Measurements from ENCODE around the gene KCNQ5.

The KCNQ5 gene

DNA sequence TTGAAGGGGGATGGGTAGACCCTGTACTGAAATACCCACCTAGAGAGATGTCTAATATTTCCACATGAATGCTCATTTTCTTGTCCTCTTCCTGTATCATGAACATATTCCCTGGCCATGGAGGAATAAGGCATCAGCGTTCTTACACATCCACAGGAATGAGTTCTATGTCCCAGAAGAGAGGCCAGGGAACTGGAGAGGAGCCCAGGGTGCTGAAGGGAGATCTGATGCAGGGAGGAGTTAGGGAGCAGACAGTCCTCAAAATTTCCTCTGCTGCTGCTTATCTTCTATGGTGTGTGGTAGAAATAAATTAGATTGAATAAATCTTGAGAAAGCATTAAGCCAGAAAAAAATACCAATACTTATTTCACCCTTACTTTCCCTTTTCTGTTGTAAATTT is 295.0 kb downstream of the KCNQ5 start:
- no peak overlapping the region for H3K4me2 ChIP-seq (ENCODE audit: low read depth, low read length, poor library complexity, severe bottlenecking)
- H3K4me3 ChIP-seq (ENCODE audit: insufficient read depth, low read length, poor library complexity, severe bottlenecking), result no peak overlapping the region
- no peaks in the 10 kb centered on the region for H3K9me3 ChIP-seq (ENCODE audit: insufficient read depth, low read length)
- H3K27ac ChIP-seq (ENCODE audit: low read depth, low read length), result no peak overlapping the region
- 0 out of 2 replicates have a peak, but pooled peaks cover 2% of the 10 kb centered on the region for H4K20me1 ChIP-seq (ENCODE audit: low read depth, low read length)
- H3F3A ChIP-seq (ENCODE audit: insufficient read depth), result no peaks in the 10 kb centered on the region
- no peaks in the 10 kb centered on the region for H3K36me3 ChIP-seq (ENCODE audit: low read length)
- TF ChIP-seq, protein P1, sequence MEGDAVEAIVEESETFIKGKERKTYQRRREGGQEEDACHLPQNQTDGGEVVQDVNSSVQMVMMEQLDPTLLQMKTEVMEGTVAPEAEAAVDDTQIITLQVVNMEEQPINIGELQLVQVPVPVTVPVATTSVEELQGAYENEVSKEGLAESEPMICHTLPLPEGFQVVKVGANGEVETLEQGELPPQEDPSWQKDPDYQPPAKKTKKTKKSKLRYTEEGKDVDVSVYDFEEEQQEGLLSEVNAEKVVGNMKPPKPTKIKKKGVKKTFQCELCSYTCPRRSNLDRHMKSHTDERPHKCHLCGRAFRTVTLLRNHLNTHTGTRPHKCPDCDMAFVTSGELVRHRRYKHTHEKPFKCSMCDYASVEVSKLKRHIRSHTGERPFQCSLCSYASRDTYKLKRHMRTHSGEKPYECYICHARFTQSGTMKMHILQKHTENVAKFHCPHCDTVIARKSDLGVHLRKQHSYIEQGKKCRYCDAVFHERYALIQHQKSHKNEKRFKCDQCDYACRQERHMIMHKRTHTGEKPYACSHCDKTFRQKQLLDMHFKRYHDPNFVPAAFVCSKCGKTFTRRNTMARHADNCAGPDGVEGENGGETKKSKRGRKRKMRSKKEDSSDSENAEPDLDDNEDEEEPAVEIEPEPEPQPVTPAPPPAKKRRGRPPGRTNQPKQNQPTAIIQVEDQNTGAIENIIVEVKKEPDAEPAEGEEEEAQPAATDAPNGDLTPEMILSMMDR (IDR thresholded peaks at IDR 0.05; ENCODE audit: insufficient read depth, low read length, poor library complexity, severe bottlenecking), result no peak
- TF ChIP-seq EZH2phosphoT487 (conservative IDR thresholded peaks at IDR 0.05; ENCODE audit: low read length), result no peak
- peaks cover 24% of the 10 kb centered on the region for H3K79me2 ChIP-seq (ENCODE audit: insufficient read depth, low read length)
- no peak overlapping the region for H2AFZ ChIP-seq (ENCODE audit: low read depth, low read length, severe bottlenecking)
- H3K27me3 ChIP-seq (ENCODE audit: low read length), result no peaks in the 10 kb centered on the region
- H3K9me2 ChIP-seq (replicated peaks; ENCODE audit: insufficient read depth, low read length), result no peaks in the 10 kb centered on the region
- H3K9ac ChIP-seq (ENCODE audit: low read length), result no peak overlapping the region

DNA sequence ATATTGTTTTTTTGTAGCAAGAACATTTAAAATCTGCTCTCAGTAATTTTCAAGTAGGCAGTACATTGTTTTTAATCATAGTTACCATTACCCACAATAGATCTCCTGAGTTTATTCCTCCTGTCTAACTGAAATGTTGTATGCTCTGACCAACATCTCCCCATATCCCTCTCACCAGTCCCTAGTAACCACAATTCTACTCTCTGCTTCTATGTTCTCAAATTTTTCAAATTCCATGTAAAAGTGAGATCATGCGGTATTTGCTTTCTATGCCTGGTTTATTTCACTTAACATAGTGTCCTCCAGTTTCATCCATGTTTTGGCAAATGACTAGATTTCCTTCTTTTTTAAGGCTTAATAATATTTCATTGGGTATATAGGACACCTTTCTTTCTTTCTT is 300.5 kb downstream of the KCNQ5 start:
- no peak overlapping the region for H2AFZ ChIP-seq (ENCODE audit: low read depth, low read length, severe bottlenecking)
- H3K4me2 ChIP-seq (ENCODE audit: low read depth, low read length, poor library complexity, severe bottlenecking), result no peak overlapping the region
- no peak overlapping the region for H3K9ac ChIP-seq (ENCODE audit: low read length)

DNA sequence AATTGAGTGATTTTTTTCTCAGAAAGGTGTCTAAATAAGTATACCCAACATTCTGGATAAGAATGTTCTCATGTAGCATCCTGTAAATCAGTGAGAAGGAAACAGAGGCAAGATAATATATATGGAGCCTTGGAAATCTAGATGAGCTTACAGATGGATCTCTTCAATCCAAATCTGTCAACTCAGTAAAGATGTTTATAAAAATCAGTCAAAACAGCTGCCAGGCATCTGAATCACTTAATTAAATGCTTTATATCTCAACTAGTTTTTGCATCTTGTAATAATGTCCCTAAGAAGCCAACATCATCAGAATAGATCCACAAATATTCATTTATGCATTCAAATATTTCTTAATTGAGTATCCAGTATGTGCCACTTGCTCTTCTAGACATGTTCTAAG is 303.3 kb downstream of the KCNQ5 start:
- Histone ChIP-seq H2AFZ (ENCODE audit: low read depth, low read length, severe bottlenecking) (no peak overlapping the region), H3K36me3 (ENCODE audit: low read length) (no peaks in the 10 kb centered on the region), H3K9me2 (replicated peaks; ENCODE audit: insufficient read depth, low read length) (no peaks in the 10 kb centered on the region), H3F3A (ENCODE audit: insufficient read depth) (no peaks in the 10 kb centered on the region), H3K27me3 (ENCODE audit: low read length) (no peaks in the 10 kb centered on the region), H3K4me2 (ENCODE audit: low read depth, low read length, poor library complexity, severe bottlenecking) (no peak overlapping the region), H4K20me1 (ENCODE audit: low read depth, low read length) (0 out of 2 replicates have a peak, but pooled peaks cover 3% of the 10 kb centered on the region), H3K27ac (ENCODE audit: low read depth, low read length) (no peak overlapping the region), H3K4me3 (ENCODE audit: insufficient read depth, low read length, poor library complexity, severe bottlenecking) (no peak overlapping the region), H3K9me3 (ENCODE audit: insufficient read depth, low read length) (no peaks in the 10 kb centered on the region), H3K79me2 (ENCODE audit: insufficient read depth, low read length) (peaks cover 13% of the 10 kb centered on the region; the same call in 1 of the 2 replicates), H3K9ac (ENCODE audit: low read length) (no peak overlapping the region)
- TF ChIP-seq EZH2phosphoT487 (conservative IDR thresholded peaks at IDR 0.05; ENCODE audit: low read length), result no peak
- TF ChIP-seq, protein P1 (IDR thresholded peaks at IDR 0.05; ENCODE audit: insufficient read depth, low read length, poor library complexity, severe bottlenecking), result no peak

More for the DNA sequence above, 300.5 kb downstream of the KCNQ5 start:
- Histone ChIP-seq H3K27me3 (ENCODE audit: low read length) (no peaks in the 10 kb centered on the region), H3K79me2 (ENCODE audit: insufficient read depth, low read length) (peaks cover 13% of the 10 kb centered on the region; the same call in 1 of the 2 replicates), H3K9me2 (replicated peaks; ENCODE audit: insufficient read depth, low read length) (no peaks in the 10 kb centered on the region), H3K27ac (ENCODE audit: low read depth, low read length) (no peak overlapping the region), H4K20me1 (ENCODE audit: low read depth, low read length) (0 out of 2 replicates have a peak, but pooled peaks cover 3% of the 10 kb centered on the region), H3K9me3 (ENCODE audit: insufficient read depth, low read length) (no peaks in the 10 kb centered on the region), H3K36me3 (ENCODE audit: low read length) (no peaks in the 10 kb centered on the region), H3F3A (ENCODE audit: insufficient read depth) (no peaks in the 10 kb centered on the region), H3K4me3 (ENCODE audit: insufficient read depth, low read length, poor library complexity, severe bottlenecking) (no peak overlapping the region)
- TF ChIP-seq EZH2phosphoT487 (conservative IDR thresholded peaks at IDR 0.05; ENCODE audit: low read length), result no peak
- TF ChIP-seq, protein P1 (IDR thresholded peaks at IDR 0.05; ENCODE audit: insufficient read depth, low read length, poor library complexity, severe bottlenecking), result no peak

Data from SU-DHL-6 (cell line).